Neuronal stem cell (in vitro differentiated cells): Measurements from ENCODE around the gene LRRC4B.

Source experiments
- DNase-seq: peaks from one replicate; pipeline ENCODE4 v3.0.0-alpha.2; 2013; ENCODE audit warnings: low spot score
- H2AFZ ChIP-seq: one replicate; pipeline ENCODE4 v1.6.1; 2013; ENCODE audit warnings: mild to moderate bottlenecking, low read length, inconsistent platforms
- H2AK5ac ChIP-seq: 2 replicates; pipeline ENCODE4 v1.6.1; 2013; ENCODE audit warnings: low read depth, mild to moderate bottlenecking, inconsistent platforms, low read length, moderate library complexity, mixed read lengths
- H2BK120ac ChIP-seq: 2 replicates; pipeline ENCODE4 v1.6.1; 2013; ENCODE audit warnings: low read depth, mild to moderate bottlenecking, inconsistent platforms, low read length, moderate library complexity, mixed read lengths
- H2BK12ac ChIP-seq: one replicate; pipeline ENCODE4 v1.6.1; 2013; ENCODE audit warnings: low read length, inconsistent platforms
- H2BK15ac ChIP-seq: 2 replicates; pipeline ENCODE4 v1.6.1; 2013; ENCODE audit warnings: mild to moderate bottlenecking, low read length, inconsistent platforms, mixed read lengths
- H2BK5ac ChIP-seq: one replicate; pipeline ENCODE4 v1.6.1; 2013; ENCODE audit warnings: inconsistent platforms, mild to moderate bottlenecking, low read length, moderate library complexity
- H3K14ac ChIP-seq: one replicate; pipeline ENCODE4 v1.6.1; 2013; ENCODE audit warnings: low read length, inconsistent platforms
- H3K18ac ChIP-seq: 2 replicates; pipeline ENCODE4 v1.6.1; 2013; ENCODE audit warnings: low read length, inconsistent platforms
- H3K23ac ChIP-seq: 2 replicates; pipeline ENCODE4 v1.6.1; 2013; ENCODE audit warnings: low read depth, mild to moderate bottlenecking, mixed read lengths, low read length, inconsistent platforms; ENCODE audit not compliant: poor library complexity
- H3K27ac ChIP-seq: replicated peaks from 3 replicates; pipeline ENCODE4 v1.5.1; 2013; ENCODE audit warnings: low read length, inconsistent platforms
- H3K27me3 ChIP-seq, 3 experiments: 2 replicates each; pipeline ENCODE4 v1.6.1; 2013; ENCODE audit warnings: low read length in 3 of 3, mild to moderate bottlenecking in 2 of 3, inconsistent platforms in 1 of 3, low read depth in 1 of 3, mixed read lengths in 1 of 3, moderate library complexity in 1 of 3; ENCODE audit not compliant: control insufficient read depth in 3 of 3, insufficient read depth in 3 of 3
- H3K36me3 ChIP-seq, 2 donors: replicated peaks in 1 of 2; 2 replicates each; pipeline ENCODE4 v1.6.1; 2013; ENCODE audit warnings: low read length in 2 of 2; ENCODE audit not compliant: control insufficient read depth in 2 of 2, insufficient read depth in 2 of 2
- H3K4ac ChIP-seq: 2 replicates; pipeline ENCODE4 v1.6.1; 2013; ENCODE audit warnings: inconsistent platforms, mild to moderate bottlenecking, low read length, moderate library complexity
- H3K4me1 ChIP-seq, 2 donors: 1 replicate in 1 of 2; 2 replicates in 1 of 2; pipeline ENCODE4 v1.6.1; 2013; ENCODE audit warnings: low read length in 2 of 2, low read depth in 1 of 2; ENCODE audit not compliant: control insufficient read depth in 2 of 2, insufficient read depth in 1 of 2
- H3K4me2 ChIP-seq: one replicate; pipeline ENCODE4 v1.6.1; 2013; ENCODE audit warnings: mild to moderate bottlenecking, low read length, inconsistent platforms; ENCODE audit not compliant: insufficient read depth, poor library complexity, severe bottlenecking
- H3K4me3 ChIP-seq, 2 donors: 2 replicates each; pipeline ENCODE4 v1.5.1; 2013; ENCODE audit warnings: low read length in 2 of 2, mild to moderate bottlenecking in 2 of 2, inconsistent platforms in 1 of 2, moderate library complexity in 1 of 2
- H3K79me1 ChIP-seq: one replicate; pipeline ENCODE4 v1.6.1; 2013; ENCODE audit warnings: low read depth, mild to moderate bottlenecking, inconsistent platforms, low read length, moderate library complexity
- H3K9ac ChIP-seq: one replicate; pipeline ENCODE4 v1.6.1; 2013; ENCODE audit warnings: mild to moderate bottlenecking, low read depth, low read length, inconsistent platforms; ENCODE audit not compliant: poor library complexity
- H3K9me3 ChIP-seq, 2 donors: replicated peaks in 1 of 2; 2 replicates each; pipeline versions ENCODE3 to v1.6.1; 2013; ENCODE audit warnings: low read length in 2 of 2, mild to moderate bottlenecking in 2 of 2, inconsistent platforms in 1 of 2, low read depth in 1 of 2, mixed read lengths in 1 of 2, moderate library complexity in 1 of 2; ENCODE audit not compliant: control insufficient read depth in 2 of 2, insufficient read depth in 1 of 2
- H4K8ac ChIP-seq: one replicate; pipeline ENCODE4 v1.6.1; 2013; ENCODE audit warnings: low read depth, mild to moderate bottlenecking, inconsistent platforms, low read length, moderate library complexity
- H4K91ac ChIP-seq: one replicate; pipeline ENCODE4 v1.6.1; 2013; ENCODE audit warnings: low read length, low read depth, mild to moderate bottlenecking, inconsistent platforms; ENCODE audit not compliant: poor library complexity
- WGBS, 2 donors: extraction: QIAGEN DNeasy Blood & Tissue Kit; methylation state at CpG; one replicate each; pipeline ENCODE4 v1.1.7; 2013; ENCODE audit warnings: missing lambda C conversion rate in 2 of 2, mixed read lengths in 1 of 2; ENCODE audit not compliant: insufficient read length in 2 of 2, insufficient replicate concordance in 1 of 2; ENCODE audit errors: extremely low coverage in 2 of 2; 5-methylcytosine and 5-hydroxymethylcytosine counted together

LRRC4B gene

GRCh38 chr19:50553134-50553703, 15.0 kb downstream of the LRRC4B start:
- Histone ChIP-seq H2BK15ac (no peak overlapping the region), H3K4me3 (no peak overlapping the region), H3K18ac (peak overlapping the region; percentile 49), H2AFZ (no peak overlapping the region), H3K14ac (no peak overlapping the region), H4K91ac (no peak overlapping the region), H3K27ac (no peak overlapping the region), H4K8ac (no peak overlapping the region), H2AK5ac (no peak overlapping the region), H2BK5ac (no peak overlapping the region), H3K36me3 (peaks cover 8 to 16% of the 10 kb centered on the region in 2 donors), H3K9ac (no peak overlapping the region), H3K4ac (no peak overlapping the region), H3K79me1 (peaks cover 48% of the 10 kb centered on the region), H3K27me3 (no peaks in the 10 kb centered on the region), H2BK12ac (no peak overlapping the region), H2BK120ac (no peak overlapping the region), H3K4me1 (peaks cover 21 to 40% of the 10 kb centered on the region in 2 donors), H3K9me3 (no peaks in the 10 kb centered on the region), H3K23ac (peak overlapping the region; percentile 32), H3K4me2 (no peak overlapping the region)
- no peak for DNase-seq
- no CpG with 5 or more reads among the region's 19 CpGs for WGBS, 2 donors

- Histone ChIP-seq H3K27ac (no peak overlapping the region), H3K14ac (no peak overlapping the region), H3K4me1 (peaks cover 21 to 38% of the 10 kb centered on the region in 2 donors), H3K79me1 (peaks cover 47% of the 10 kb centered on the region), H3K18ac (no peak overlapping the region), H4K8ac (no peak overlapping the region), H3K9ac (peak overlapping the region; percentile 54), H2BK12ac (peak overlapping the region; percentile 81), H3K23ac (no peak overlapping the region), H2AK5ac (peak overlapping the region; percentile 97), H3K4me3 (no peak overlapping the region), H2BK120ac (no peak overlapping the region), H2BK15ac (no peak overlapping the region), H2BK5ac (peak overlapping the region; percentile 93), H3K9me3 (no peaks in the 10 kb centered on the region), H4K91ac (no peak overlapping the region), H2AFZ (no peak overlapping the region), H3K4ac (no peak overlapping the region), H3K4me2 (no peak overlapping the region), H3K27me3 (no peaks in the 10 kb centered on the region), H3K36me3 (peaks cover 14 to 23% of the 10 kb centered on the region in 2 donors)
- no peak for DNase-seq
- 100% methylated on average over 6 of the region's 15 CpGs; no CpG with 5 or more reads in 1 of the 2 donors for WGBS, 2 donors
These were observed 15.7 kb downstream of the LRRC4B start for GRCh38 chr19:50552540-50552939.

DNA sequence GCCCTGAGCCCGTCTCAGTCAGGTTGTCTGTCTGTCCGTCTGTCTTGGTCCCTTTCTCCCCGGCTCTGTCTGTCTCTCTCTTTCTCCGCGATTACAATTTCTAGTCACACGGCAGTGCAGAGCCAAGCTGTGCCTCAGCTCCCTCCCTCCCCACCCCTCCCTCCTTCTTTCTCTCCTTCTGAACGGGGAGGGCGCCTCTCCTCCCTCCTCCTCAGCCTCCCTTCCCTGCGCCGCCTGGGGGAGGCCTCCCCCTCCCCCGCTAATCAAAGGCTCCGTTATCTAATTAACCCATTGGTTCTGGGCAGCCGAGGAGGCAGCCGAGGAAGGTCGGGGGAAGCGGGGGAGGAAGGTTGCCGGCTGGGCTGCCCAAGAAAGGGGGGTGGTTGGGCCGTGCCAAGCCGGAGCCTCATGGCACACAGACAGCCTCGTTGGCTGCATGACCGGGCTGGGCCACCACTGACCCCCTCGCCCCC, 16.5 kb downstream of the LRRC4B start:
- DNase-seq = peak; percentile 75
- peak overlapping the region; percentile 89 for H4K91ac ChIP-seq
- no peaks in the 10 kb centered on the region for H3K27me3 ChIP-seq

DNA sequence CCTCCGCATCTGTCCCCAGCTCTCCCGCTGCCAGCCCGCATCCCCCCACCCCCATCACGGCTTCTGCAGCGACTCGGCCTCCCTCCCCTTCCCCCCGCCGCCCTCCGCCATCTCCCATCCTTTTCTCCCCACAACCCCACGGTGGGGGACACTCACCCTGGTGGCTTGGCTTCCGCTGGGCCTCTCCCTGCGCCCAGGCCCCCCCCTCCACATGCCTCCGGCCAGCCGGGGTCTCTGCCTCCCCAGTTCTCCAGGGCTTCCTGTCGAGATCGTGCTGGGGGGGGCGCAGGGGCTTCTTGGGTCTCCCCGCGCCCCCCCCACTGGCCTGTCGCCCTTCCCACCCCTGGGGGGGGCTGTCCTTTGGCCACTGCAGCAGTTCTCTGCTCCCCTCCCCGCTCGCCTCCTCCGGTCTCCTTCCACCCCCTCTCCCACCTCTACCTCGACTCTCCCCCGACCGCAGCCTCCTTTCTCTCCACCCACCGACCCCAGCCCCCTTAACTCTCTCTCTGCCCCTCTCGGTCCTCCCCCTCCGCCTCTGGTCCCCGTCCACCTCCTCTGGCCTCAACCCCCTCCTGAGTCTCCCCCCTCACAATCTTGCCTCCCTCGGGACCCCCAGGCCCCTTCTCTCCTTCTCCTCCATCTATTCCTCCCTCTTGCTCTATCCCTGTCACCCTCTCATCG, 17.1 kb downstream of the LRRC4B start:
- Histone ChIP-seq H3K27ac (peak overlapping the region; percentile 83), H2AFZ (peak overlapping the region; percentile 62), H2BK15ac (peak overlapping the region; percentile 2), H2BK120ac (peak overlapping the region; percentile 77), H4K91ac (peak overlapping the region; percentile 89), H3K4me2 (peak overlapping the region; percentile 75), H3K79me1 (peaks cover 50% of the 10 kb centered on the region), H3K9me3 (no peaks in the 10 kb centered on the region), H3K4me3 (peak overlapping the region; percentile 42 to 69), H2BK12ac (no peak overlapping the region), H3K36me3 (peaks cover 25 to 36% of the 10 kb centered on the region in 2 donors), H3K4me1 (peaks cover 12 to 31% of the 10 kb centered on the region in 2 donors), H3K23ac (no peak overlapping the region), H2AK5ac (peak overlapping the region; percentile 98), H3K14ac (peak overlapping the region; percentile 67), H3K27me3 (no peaks in the 10 kb centered on the region), H4K8ac (peak overlapping the region; percentile 10), H3K9ac (peak overlapping the region; percentile 40), H2BK5ac (peak overlapping the region; percentile 93), H3K4ac (peak overlapping the region; percentile 71), H3K18ac (peak overlapping the region; percentile 94)
- no CpG with 5 or more reads among the region's 32 CpGs for WGBS, 2 donors
- DNase-seq = no peak

More for the DNA sequence above, 16.5 kb downstream of the LRRC4B start:
- H3K27ac ChIP-seq = peak overlapping the region; percentile 83
- H3K9me3 ChIP-seq = no peaks in the 10 kb centered on the region
- peaks cover 47% of the 10 kb centered on the region for H3K79me1 ChIP-seq
- H2BK15ac ChIP-seq = peak overlapping the region; percentile 55
- peak overlapping the region; percentile 81 for H2BK12ac ChIP-seq
- peak overlapping the region; percentile 62 for H2AFZ ChIP-seq
- H3K18ac ChIP-seq = peak overlapping the region; percentile 94
- H3K4me1 ChIP-seq = peaks cover 17 to 33% of the 10 kb centered on the region in 2 donors
- no peak overlapping the region for H3K23ac ChIP-seq
- peak overlapping the region; percentile 12 for H3K14ac ChIP-seq
- peak overlapping the region; percentile 75 for H3K4me2 ChIP-seq
- peak overlapping the region; percentile 42 to 69 for H3K4me3 ChIP-seq
- no peak overlapping the region for H4K8ac ChIP-seq
- H3K36me3 ChIP-seq = peaks cover 19 to 30% of the 10 kb centered on the region in 2 donors
- H2BK120ac ChIP-seq = no peak overlapping the region
- no peak overlapping the region for H3K4ac ChIP-seq
- H3K9ac ChIP-seq = peak overlapping the region; percentile 54
- no CpG with 5 or more reads among the region's 22 CpGs for WGBS, 2 donors
- H2BK5ac ChIP-seq = peak overlapping the region; percentile 93
- H2AK5ac ChIP-seq = peak overlapping the region; percentile 98
